ENCODE measurements around the gene PPP1R14B. TPM values are rescaled to one million over a fixed set of nuclear protein-coding genes. Genes with fewer than 3 reads are reported as not detected.

PPP1R14B gene
- total and polyA plus RNA-seq, 2 of the 13 experiments (the other 11 are each of a cell fraction or from before 2014, with no cell fraction given), result 110 to 148 TPM

DNA sequence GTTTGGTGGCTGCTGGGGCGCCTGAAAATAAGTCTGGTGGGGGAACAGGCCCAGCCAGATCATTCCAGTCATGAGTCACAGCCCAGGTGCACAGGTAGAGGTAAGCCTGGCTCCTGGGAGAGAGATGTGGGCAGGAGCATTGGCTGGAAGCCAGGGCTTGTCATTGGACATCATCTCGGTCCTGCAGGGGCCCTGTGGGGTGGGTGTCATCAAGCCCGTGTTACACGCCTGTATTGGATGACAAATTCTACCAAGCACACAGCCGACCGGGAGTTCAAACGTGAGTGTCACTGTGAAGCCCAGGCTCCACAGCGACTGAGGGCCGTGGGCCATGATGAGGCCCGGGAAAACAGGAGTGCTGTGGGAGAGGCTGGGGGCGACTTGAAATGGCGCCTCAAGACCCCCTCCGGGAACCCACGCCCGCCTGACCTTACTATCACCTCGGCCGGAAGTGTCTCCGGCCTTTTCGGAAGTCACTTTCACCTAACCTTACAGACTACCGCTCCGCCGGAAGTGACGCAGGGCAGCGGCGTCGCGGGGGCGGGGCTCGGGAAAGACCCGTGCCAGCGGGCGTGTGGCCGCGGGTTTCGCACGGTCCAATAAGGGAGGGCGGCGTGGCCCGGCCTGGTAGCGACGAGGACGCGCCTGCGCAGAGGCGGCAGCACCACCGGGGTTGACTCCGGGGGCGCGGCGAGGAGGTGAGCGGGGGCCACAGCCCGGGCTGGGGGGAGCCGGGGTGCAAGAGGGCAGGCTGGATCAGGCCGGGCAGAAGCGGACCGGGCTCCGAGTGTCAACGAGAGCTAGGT, 6.1 kb downstream of the PPP1R14B start, which contains the start of gene FKBP2 (continued):
- TF ChIP-seq, protein P1, sequence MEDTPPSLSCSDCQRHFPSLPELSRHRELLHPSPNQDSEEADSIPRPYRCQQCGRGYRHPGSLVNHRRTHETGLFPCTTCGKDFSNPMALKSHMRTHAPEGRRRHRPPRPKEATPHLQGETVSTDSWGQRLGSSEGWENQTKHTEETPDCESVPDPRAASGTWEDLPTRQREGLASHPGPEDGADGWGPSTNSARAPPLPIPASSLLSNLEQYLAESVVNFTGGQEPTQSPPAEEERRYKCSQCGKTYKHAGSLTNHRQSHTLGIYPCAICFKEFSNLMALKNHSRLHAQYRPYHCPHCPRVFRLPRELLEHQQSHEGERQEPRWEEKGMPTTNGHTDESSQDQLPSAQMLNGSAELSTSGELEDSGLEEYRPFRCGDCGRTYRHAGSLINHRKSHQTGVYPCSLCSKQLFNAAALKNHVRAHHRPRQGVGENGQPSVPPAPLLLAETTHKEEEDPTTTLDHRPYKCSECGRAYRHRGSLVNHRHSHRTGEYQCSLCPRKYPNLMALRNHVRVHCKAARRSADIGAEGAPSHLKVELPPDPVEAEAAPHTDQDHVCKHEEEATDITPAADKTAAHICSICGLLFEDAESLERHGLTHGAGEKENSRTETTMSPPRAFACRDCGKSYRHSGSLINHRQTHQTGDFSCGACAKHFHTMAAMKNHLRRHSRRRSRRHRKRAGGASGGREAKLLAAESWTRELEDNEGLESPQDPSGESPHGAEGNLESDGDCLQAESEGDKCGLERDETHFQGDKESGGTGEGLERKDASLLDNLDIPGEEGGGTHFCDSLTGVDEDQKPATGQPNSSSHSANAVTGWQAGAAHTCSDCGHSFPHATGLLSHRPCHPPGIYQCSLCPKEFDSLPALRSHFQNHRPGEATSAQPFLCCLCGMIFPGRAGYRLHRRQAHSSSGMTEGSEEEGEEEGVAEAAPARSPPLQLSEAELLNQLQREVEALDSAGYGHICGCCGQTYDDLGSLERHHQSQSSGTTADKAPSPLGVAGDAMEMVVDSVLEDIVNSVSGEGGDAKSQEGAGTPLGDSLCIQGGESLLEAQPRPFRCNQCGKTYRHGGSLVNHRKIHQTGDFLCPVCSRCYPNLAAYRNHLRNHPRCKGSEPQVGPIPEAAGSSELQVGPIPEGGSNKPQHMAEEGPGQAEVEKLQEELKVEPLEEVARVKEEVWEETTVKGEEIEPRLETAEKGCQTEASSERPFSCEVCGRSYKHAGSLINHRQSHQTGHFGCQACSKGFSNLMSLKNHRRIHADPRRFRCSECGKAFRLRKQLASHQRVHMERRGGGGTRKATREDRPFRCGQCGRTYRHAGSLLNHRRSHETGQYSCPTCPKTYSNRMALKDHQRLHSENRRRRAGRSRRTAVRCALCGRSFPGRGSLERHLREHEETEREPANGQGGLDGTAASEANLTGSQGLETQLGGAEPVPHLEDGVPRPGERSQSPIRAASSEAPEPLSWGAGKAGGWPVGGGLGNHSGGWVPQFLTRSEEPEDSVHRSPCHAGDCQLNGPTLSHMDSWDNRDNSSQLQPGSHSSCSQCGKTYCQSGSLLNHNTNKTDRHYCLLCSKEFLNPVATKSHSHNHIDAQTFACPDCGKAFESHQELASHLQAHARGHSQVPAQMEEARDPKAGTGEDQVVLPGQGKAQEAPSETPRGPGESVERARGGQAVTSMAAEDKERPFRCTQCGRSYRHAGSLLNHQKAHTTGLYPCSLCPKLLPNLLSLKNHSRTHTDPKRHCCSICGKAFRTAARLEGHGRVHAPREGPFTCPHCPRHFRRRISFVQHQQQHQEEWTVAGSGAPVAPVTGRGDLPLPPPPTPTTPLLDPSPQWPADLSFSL (CRISPR knock-in tag; IDR thresholded peaks at IDR 0.05), result no peak
- TF ChIP-seq, protein P2, sequence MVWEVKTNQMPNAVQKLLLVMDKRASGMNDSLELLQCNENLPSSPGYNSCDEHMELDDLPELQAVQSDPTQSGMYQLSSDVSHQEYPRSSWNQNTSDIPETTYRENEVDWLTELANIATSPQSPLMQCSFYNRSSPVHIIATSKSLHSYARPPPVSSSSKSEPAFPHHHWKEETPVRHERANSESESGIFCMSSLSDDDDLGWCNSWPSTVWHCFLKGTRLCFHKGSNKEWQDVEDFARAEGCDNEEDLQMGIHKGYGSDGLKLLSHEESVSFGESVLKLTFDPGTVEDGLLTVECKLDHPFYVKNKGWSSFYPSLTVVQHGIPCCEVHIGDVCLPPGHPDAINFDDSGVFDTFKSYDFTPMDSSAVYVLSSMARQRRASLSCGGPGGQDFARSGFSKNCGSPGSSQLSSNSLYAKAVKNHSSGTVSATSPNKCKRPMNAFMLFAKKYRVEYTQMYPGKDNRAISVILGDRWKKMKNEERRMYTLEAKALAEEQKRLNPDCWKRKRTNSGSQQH (CRISPR knock-in tag; IDR thresholded peaks at IDR 0.05; ENCODE audit: low read depth), result no peak; the same call in 1 of the 2 replicates
- TF ChIP-seq CREBL2 (CRISPR knock-in tag; IDR thresholded peaks at IDR 0.05; ENCODE audit: borderline replicate concordance) (no peak), KDM6A (CRISPR knock-in tag; IDR thresholded peaks at IDR 0.05; ENCODE audit: low read depth) (no peak; the same call in 1 of the 2 replicates), TARDBP (CRISPR knock-in tag; IDR thresholded peaks at IDR 0.05) (peak; percentile 71), ELF4 (CRISPR knock-in tag; IDR thresholded peaks at IDR 0.05; ENCODE audit: borderline replicate concordance) (no peak), ZSCAN22 (CRISPR knock-in tag; IDR thresholded peaks at IDR 0.05) (no peak), ZNF512 (CRISPR knock-in tag; IDR thresholded peaks at IDR 0.05) (no peak), LBX2 (CRISPR knock-in tag; IDR thresholded peaks at IDR 0.05; ENCODE audit: borderline replicate concordance) (no peak), ZNF232 (CRISPR knock-in tag; IDR thresholded peaks at IDR 0.05; ENCODE audit: borderline replicate concordance) (no peak; the same call in 1 of the 2 replicates), ZNF550 (CRISPR knock-in tag; IDR thresholded peaks at IDR 0.05; ENCODE audit: borderline replicate concordance) (no peak), TAF15 (IDR thresholded peaks at IDR 0.05; ENCODE audit: low read depth, low read length, poor library complexity, severe bottlenecking) (peak; percentile 90), RFX5 (IDR thresholded peaks at IDR 0.05; ENCODE audit: low read depth, low read length) (peak; percentile 39; the same call in 1 of the 2 replicates), CHD2 (IDR thresholded peaks at IDR 0.05; ENCODE audit: low read depth, low read length) (no peak), HMG20B (CRISPR knock-in tag; conservative IDR thresholded peaks at IDR 0.05) (no peak), MXD4 (CRISPR knock-in tag; IDR thresholded peaks at IDR 0.05) (no peak), ZNF326 (CRISPR knock-in tag; IDR thresholded peaks at IDR 0.05; ENCODE audit: borderline replicate concordance) (no peak), SRSF9 (IDR thresholded peaks at IDR 0.05; ENCODE audit: borderline replicate concordance, insufficient read depth, low read depth, low read length, poor library complexity, severe bottlenecking) (no peak)

All from HepG2 (cell line).